Liver (tissue), 9 donors: ENCODE measurements around the gene NME4. TPM values are rescaled to one million over a fixed set of nuclear protein-coding genes. Genes with fewer than 3 reads are reported as not detected.
"Not testable (repeated sequence)": the region's sequence is repeated elsewhere in the genome, so short reads cannot be mapped to it uniquely, and the experiment has no call there.

Experiments used
- DNase-seq: peaks from one replicate; pipeline ENCODE4 v3.0.0-alpha.2; 2017; ENCODE audit warnings: low spot score
- H3K27ac ChIP-seq, 2 donors: one replicate each; pipeline ENCODE4 v1.7.0; 2013; ENCODE audit warnings: inconsistent platforms in 2 of 2, low read length in 2 of 2, control low read depth in 1 of 2, low read depth in 1 of 2, mild to moderate bottlenecking in 1 of 2
- H3K27me3 ChIP-seq, 4 donors: one replicate each; pipeline versions ENCODE4 v1.6.1 to v1.7.0; 2013; ENCODE audit warnings: low read length in 3 of 4, inconsistent platforms in 1 of 4, mild to moderate bottlenecking in 1 of 4, moderate library complexity in 1 of 4; ENCODE audit not compliant: control insufficient read depth in 4 of 4, insufficient read depth in 4 of 4
- H3K36me3 ChIP-seq, 4 donors: one replicate each; pipeline versions ENCODE4 v1.6.1 to v1.7.0; 2013; ENCODE audit warnings: low read length in 3 of 4, mild to moderate bottlenecking in 3 of 4, low read depth in 1 of 4, moderate library complexity in 1 of 4; ENCODE audit not compliant: control insufficient read depth in 4 of 4, insufficient read depth in 3 of 4
- H3K4me1 ChIP-seq, 4 donors: one replicate each; pipeline versions ENCODE4 v1.6.1 to v1.7.0; 2013; ENCODE audit warnings: low read length in 3 of 4, mild to moderate bottlenecking in 3 of 4, moderate library complexity in 1 of 4; ENCODE audit not compliant: control insufficient read depth in 4 of 4, insufficient read depth in 4 of 4
- H3K4me3 ChIP-seq, 3 donors: one replicate each; pipeline versions ENCODE4 v1.6.1 to v1.7.0; 2013; ENCODE audit warnings: low read length in 3 of 3, control low read depth in 1 of 3, low read depth in 1 of 3, mild to moderate bottlenecking in 1 of 3
- H3K9ac ChIP-seq, 2 donors: one replicate each; pipeline ENCODE4 v1.7.0; 2013; ENCODE audit warnings: low read length in 2 of 2, mild to moderate bottlenecking in 2 of 2, moderate library complexity in 2 of 2, control low read depth in 1 of 2, low read depth in 1 of 2
- H3K9me3 ChIP-seq, 4 donors: one replicate each; pipeline versions ENCODE4 v1.6.1 to v1.7.0; 2013; ENCODE audit warnings: low read length in 3 of 4; ENCODE audit not compliant: control insufficient read depth in 4 of 4
- FOXA1 ChIP-seq: IDR thresholded peaks from 2 replicates; pipeline ENCODE4 v1.6.1; 2016; ENCODE audit warnings: antibody characterized with exemption
- FOXA2 ChIP-seq: IDR thresholded peaks from 2 replicates; pipeline ENCODE4 v1.6.1; 2016; ENCODE audit warnings: antibody characterized with exemption
- GABPA ChIP-seq, 2 donors: IDR thresholded peaks in 1 of 2; conservative IDR thresholded peaks in 1 of 2; 2 replicates each; pipeline ENCODE4 v1.6.1; 2016; ENCODE audit warnings: antibody characterized with exemption in 2 of 2, mild to moderate bottlenecking in 1 of 2, moderate library complexity in 1 of 2
- HNF4A ChIP-seq, 2 donors: conservative IDR thresholded peaks; 2 replicates each; pipeline ENCODE4 v1.6.1; 2016; ENCODE audit warnings: antibody characterized with exemption in 2 of 2, mild to moderate bottlenecking in 2 of 2
- HNF4G ChIP-seq: IDR thresholded peaks from 2 replicates; pipeline ENCODE4 v1.6.1; 2016; ENCODE audit warnings: antibody characterized with exemption
- JUND ChIP-seq, 2 donors: IDR thresholded peaks; 2 replicates each; pipeline ENCODE4 v1.6.1; 2016; ENCODE audit warnings: antibody characterized with exemption in 2 of 2
- MAX ChIP-seq: IDR thresholded peaks from 2 replicates; pipeline ENCODE4 v1.6.1; 2016; ENCODE audit warnings: antibody characterized with exemption
- NR2F2 ChIP-seq: IDR thresholded peaks from 2 replicates; pipeline ENCODE4 v1.6.1; 2016; ENCODE audit warnings: antibody characterized with exemption
- RAD21 ChIP-seq, 2 donors: IDR thresholded peaks; 2 replicates each; pipeline ENCODE4 v1.6.1; 2016; ENCODE audit warnings: antibody characterized with exemption in 2 of 2, mild to moderate bottlenecking in 2 of 2
- REST ChIP-seq: IDR thresholded peaks from 2 replicates; pipeline ENCODE4 v1.6.1; 2016; ENCODE audit warnings: antibody characterized with exemption, mild to moderate bottlenecking
- RXRA ChIP-seq, 2 donors: IDR thresholded peaks; 2 replicates each; pipeline ENCODE4 v1.6.1; 2017 to 2018; ENCODE audit warnings: antibody characterized with exemption in 2 of 2, mild to moderate bottlenecking in 1 of 2
- SP1 ChIP-seq: IDR thresholded peaks from 2 replicates; pipeline ENCODE4 v1.6.1; 2018; ENCODE audit warnings: antibody characterized with exemption, mild to moderate bottlenecking
- WGBS: extraction: QIAGEN DNeasy Blood & Tissue Kit; methylation state at CpG from one replicate; pipeline ENCODE4 v1.1.7; 2013; 5-methylcytosine and 5-hydroxymethylcytosine counted together
- polyA plus RNA-seq, 2 donors: library from polyadenylated mRNA; stranded (reverse) in 1 of 2; unstranded in 1 of 2; fragments of 200-250 nt in 1 of 2; fragments of >200 nt in 1 of 2; fragmentation: Nextera tagmentation in 1 of 2; extraction: Ambion mirVana in 1 of 2; gene quantifications; one replicate each; pipeline versions ENCODE4 v1.2.1 to v1.2.3, GENCODE V29; 2013 to 2015
- total RNA-seq, 2 donors: library from RNA; depleted of rRNA; stranded (reverse); fragments of >200 nt; gene quantifications; one replicate each; pipeline ENCODE4 v1.2.3, GENCODE V29; 2014
- donor health status: healthy.
- donor health status: healthy.
- donor health status: healthy.
- donor health status: healthy.
- donor health status: healthy.

Gene NME4
- total and polyA plus RNA-seq, 4 donors, result 39.2 to 118 (median 83.9) TPM

GRCh38 chr16:414395-415169, 17.6 kb downstream of the NME4 start:
- Histone ChIP-seq H3K4me1 (no peaks in the 10 kb centered on the region), H3K27me3 (no peaks in the 10 kb centered on the region), H3K27ac (no peak overlapping the region), H3K36me3 (peaks cover 10 to 21% (median 13%) of the 10 kb centered on the region in 4 donors), H3K9me3 (no peaks in the 10 kb centered on the region), H3K4me3 (no peak overlapping the region), H3K9ac (no peak overlapping the region)
- DNase-seq, result no peak
- TF ChIP-seq FOXA1, result no peak
- no peak for TF ChIP-seq HNF4A (conservative IDR thresholded peaks at IDR 0.05)
- no peak for TF ChIP-seq SP1
- no peak for TF ChIP-seq NR2F2
- TF ChIP-seq RXRA (IDR thresholded peaks at IDR 0.05), result no peak
- no peak for TF ChIP-seq MAX
- TF ChIP-seq REST, result no peak
- TF ChIP-seq HNF4G, result no peak
- no peak for TF ChIP-seq FOXA2
- TF ChIP-seq RAD21 (IDR thresholded peaks at IDR 0.05), result no peak
- no peak for TF ChIP-seq JUND (IDR thresholded peaks at IDR 0.05)
- TF ChIP-seq GABPA (IDR thresholded peaks at IDR 0.05 in 1 of 2, conservative IDR thresholded peaks at IDR 0.05 in 1 of 2), result no peak
- WGBS, result 91% methylated on average over 21 of the region's 21 CpGs

- H3K9me3 ChIP-seq, H3K9ac ChIP-seq, H3K4me1 ChIP-seq, H3K4me3 ChIP-seq, H3K27ac ChIP-seq, H3K27me3 ChIP-seq, DNase-seq: not testable (repeated sequence)
- peaks cover 6 to 16% (median 11%) of the 10 kb centered on the region in 4 donors for H3K36me3 ChIP-seq
- 97% methylated on average over 3 of the region's 3 CpGs for WGBS
These were observed 18.1 kb downstream of the NME4 start for GRCh38 chr16:415170-415498.

GRCh38 chr16:422179-422578, 25.2 kb downstream of the NME4 start:
- peaks cover 4 to 24% (median 18%) of the 10 kb centered on the region in 4 donors for H3K4me1 ChIP-seq
- 95% methylated on average over 13 of the region's 13 CpGs for WGBS
- not testable (repeated sequence) for H3K27me3 ChIP-seq, H3K9ac ChIP-seq, H3K27ac ChIP-seq, DNase-seq, H3K9me3 ChIP-seq, H3K36me3 ChIP-seq, H3K4me3 ChIP-seq
